VCaP (cell line): Measurements from ENCODE around the gene EFCAB8.

Experiments used
- H3K27ac ChIP-seq: fragments of 450-650 bp; 2 replicates; pipeline ENCODE4 v1.5.1; 2017
- TF ChIP-seq, protein P1 (sequence below): fragments of 450-650 bp; conservative IDR thresholded peaks from 2 replicates; pipeline ENCODE4 v1.5.1; 2017; ENCODE audit warnings: mild to moderate bottlenecking, moderate library complexity

Gene EFCAB8

GRCh38 chr20:32845786-32846185 is 12.9 kb upstream of the EFCAB8 start:
- TF ChIP-seq, protein P1, sequence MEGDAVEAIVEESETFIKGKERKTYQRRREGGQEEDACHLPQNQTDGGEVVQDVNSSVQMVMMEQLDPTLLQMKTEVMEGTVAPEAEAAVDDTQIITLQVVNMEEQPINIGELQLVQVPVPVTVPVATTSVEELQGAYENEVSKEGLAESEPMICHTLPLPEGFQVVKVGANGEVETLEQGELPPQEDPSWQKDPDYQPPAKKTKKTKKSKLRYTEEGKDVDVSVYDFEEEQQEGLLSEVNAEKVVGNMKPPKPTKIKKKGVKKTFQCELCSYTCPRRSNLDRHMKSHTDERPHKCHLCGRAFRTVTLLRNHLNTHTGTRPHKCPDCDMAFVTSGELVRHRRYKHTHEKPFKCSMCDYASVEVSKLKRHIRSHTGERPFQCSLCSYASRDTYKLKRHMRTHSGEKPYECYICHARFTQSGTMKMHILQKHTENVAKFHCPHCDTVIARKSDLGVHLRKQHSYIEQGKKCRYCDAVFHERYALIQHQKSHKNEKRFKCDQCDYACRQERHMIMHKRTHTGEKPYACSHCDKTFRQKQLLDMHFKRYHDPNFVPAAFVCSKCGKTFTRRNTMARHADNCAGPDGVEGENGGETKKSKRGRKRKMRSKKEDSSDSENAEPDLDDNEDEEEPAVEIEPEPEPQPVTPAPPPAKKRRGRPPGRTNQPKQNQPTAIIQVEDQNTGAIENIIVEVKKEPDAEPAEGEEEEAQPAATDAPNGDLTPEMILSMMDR: no peak

DNA sequence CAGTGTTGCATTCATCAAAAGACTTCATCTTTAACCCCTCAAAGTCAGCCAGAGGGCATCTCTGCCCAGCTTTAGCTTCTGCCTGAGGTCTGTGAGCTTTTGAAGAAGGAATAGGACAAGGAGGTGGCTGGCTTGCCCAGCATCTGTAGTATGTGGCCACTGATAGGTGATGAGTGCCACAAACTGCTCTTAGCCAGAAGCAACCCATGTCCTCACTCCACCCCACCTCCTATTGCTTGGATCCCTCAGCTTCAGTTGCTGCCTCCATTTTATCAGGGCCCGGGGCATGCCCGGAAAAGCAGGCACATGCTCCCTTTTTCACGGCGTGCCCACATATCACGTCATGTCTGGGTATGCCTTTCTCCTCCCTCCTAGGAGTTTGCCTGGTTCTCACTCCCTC is 11.9 kb upstream of the EFCAB8 start:
- TF ChIP-seq, protein P1: no peak
- no peak overlapping the region for H3K27ac ChIP-seq

More at GRCh38 chr20:32845786-32846185, 12.9 kb upstream of the EFCAB8 start:
- no peak overlapping the region for H3K27ac ChIP-seq

DNA sequence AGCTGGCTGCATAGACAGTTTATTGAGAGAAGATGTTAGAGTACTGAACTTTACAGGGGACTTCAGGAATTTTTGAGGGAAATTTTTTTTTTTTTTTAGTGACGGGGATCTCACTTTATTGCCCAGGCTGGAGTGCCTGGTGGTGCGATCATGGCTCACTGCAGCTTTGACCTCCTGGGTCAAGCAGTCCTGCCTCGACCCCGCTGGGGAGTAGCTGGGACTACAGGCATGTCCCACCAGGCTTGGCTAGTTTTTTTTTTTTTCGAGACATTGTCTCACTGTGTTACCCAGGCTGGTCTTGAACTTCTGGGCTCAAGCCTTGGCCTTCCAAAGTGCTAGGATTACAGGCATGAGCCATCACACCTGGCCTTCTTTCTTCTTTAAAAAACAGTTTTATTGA is 10.8 kb upstream of the EFCAB8 start:
- H3K27ac ChIP-seq: no peak overlapping the region
- TF ChIP-seq, protein P1: no peak

- TF ChIP-seq, protein P1: no peak
- H3K27ac ChIP-seq: no peak overlapping the region
Observed at GRCh38 chr20:32848846-32849245, 9.9 kb upstream of the EFCAB8 start.

DNA sequence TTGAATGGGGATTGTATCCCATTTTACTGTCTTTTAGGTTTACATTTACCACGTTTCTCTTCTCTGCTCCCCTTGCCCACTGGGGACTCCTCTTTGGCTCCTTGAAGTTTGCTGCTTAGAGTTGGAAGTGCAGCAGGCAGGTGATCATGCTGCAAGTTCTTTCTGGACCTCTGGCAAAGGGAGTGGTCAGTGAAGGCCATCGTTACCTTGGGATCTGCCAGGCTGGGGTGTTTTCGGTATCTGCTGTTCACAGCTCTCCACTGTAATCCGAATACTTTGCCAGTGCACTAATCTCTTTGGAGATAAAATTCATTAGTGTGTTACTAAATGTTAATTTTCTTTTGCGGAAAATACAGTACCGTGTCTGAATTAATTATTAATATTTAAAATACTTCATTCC is 9.1 kb upstream of the EFCAB8 start:
- H3K27ac ChIP-seq: no peak overlapping the region
- TF ChIP-seq, protein P1: no peak

DNA sequence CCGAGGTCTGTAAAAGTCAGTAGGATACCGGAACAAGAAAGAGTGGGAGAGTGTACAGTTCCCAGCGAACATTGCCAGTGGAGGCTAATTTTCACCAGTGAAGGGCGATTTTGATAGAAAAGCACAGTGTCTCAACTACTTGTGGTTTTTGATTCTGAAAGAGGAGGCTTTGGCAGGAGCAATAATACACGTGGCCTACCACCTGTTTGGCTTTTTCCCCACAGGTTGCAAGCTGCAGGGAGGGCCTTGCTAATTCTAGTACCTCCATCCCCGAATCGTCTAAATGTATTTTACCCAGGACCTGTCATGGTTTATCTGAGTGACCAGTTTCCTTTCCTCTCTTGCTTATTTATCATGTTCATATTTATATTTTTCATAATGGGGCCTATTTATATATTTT is 3.3 kb upstream of the EFCAB8 start:
- TF ChIP-seq, protein P1: no peak

GRCh38 chr20:32858189-32858588 is 534 bp upstream of the EFCAB8 start:
- H3K27ac ChIP-seq: no peak overlapping the region
- TF ChIP-seq, protein P1: no peak

More for the DNA sequence above, 3.3 kb upstream of the EFCAB8 start:
- no peak overlapping the region for H3K27ac ChIP-seq

GRCh38 chr20:32861446-32861845 is 2.7 kb downstream of the EFCAB8 start:
- no peak overlapping the region for H3K27ac ChIP-seq
- TF ChIP-seq, protein P1: no peak
